ENCODE results near the gene ABCD1. TPM values are rescaled to one million over a fixed set of nuclear protein-coding genes. Genes with fewer than 3 reads are reported as not detected.
A peak's percentile ranks its signal among the peaks of the same experiment; 100 is the strongest.

Gene ABCD1
- total and polyA plus RNA-seq, 7 experiments from 2014 or later: 2.1 to 17.6 (median 7.3) TPM

DNA sequence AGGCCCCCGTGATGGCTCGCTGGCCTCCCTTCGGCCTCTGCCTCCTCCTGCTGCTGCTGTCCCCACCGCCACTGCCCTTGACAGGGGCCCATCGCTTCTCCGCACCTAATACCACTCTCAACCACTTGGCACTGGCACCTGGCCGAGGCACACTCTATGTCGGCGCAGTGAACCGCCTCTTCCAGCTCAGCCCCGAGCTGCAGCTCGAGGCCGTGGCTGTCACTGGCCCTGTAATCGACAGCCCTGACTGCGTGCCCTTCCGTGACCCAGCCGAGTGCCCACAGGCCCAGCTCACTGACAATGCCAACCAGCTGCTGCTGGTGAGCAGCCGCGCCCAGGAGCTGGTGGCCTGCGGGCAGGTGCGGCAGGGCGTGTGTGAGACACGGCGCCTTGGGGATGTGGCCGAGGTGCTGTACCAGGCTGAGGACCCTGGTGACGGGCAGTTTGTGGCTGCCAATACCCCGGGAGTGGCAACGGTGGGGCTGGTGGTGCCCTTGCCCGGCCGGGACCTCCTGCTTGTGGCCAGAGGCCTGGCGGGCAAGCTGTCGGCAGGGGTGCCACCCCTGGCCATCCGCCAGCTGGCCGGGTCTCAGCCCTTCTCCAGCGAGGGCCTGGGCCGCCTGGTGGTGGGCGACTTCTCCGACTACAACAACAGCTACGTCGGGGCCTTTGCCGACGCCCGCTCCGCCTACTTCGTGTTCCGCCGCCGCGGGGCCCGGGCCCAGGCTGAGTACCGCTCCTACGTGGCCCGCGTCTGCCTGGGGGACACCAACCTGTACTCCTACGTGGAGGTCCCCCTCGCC, 42.4 kb downstream of the ABCD1 start:
- Histone ChIP-seq H3K27me3 (ENCODE audit: control insufficient read depth in 2 of 2, insufficient read depth in 2 of 2, low read length in 2 of 2) (no peaks in the 10 kb centered on the region), H3K4me3 (ENCODE audit: low read length) (no peak overlapping the region), H3K36me3 (ENCODE audit: control insufficient read depth in 2 of 3, insufficient read depth in 3 of 3, low read length in 3 of 3) (no peaks in the 10 kb centered on the region), H3K27ac (ENCODE audit: low read depth, low read length) (no peak overlapping the region), H3K9me3 (ENCODE audit: control insufficient read depth in 2 of 3, low read length in 3 of 3) (no peaks in the 10 kb centered on the region), H3K4me1 (ENCODE audit: control insufficient read depth in 2 of 2, insufficient read depth in 2 of 2, low read length in 2 of 2) (no peaks in the 10 kb centered on the region)
- Mint-ChIP-seq H3K9me3 (no peaks in the 10 kb centered on the region), H3K27me3 (peaks cover 0 to 2% (median 0%) of the 10 kb centered on the region in 5 donors), H3K4me3 (no peak overlapping the region), H3K27ac (no peak overlapping the region), H3K36me3 (no peaks in the 10 kb centered on the region), H3K4me1 (peaks cover 0 to 10% (median 5%) of the 10 kb centered on the region in 7 donors)
- ChIA-PET POLR2A (interaction anchor here (0.6 kb wide), 1 partner anchor 40 kb away, joined by 3 read pairs; no protein-coding TSS in a partner anchor), CTCF (interaction anchor here (0.6 to 0.8 kb wide), 2 partner anchors 105 to 200 kb away, joined by 3 to 4 read pairs; no protein-coding TSS in a partner anchor)
- ATAC-seq: no peak
- intact Hi-C loops (cut with micrococcal nuclease): loop anchor here in 1 of 2 donors (10.0 kb wide), 1 partner anchor 288 kb away; no protein-coding TSS in a partner anchor
- no peak for DNase-seq

DNA sequence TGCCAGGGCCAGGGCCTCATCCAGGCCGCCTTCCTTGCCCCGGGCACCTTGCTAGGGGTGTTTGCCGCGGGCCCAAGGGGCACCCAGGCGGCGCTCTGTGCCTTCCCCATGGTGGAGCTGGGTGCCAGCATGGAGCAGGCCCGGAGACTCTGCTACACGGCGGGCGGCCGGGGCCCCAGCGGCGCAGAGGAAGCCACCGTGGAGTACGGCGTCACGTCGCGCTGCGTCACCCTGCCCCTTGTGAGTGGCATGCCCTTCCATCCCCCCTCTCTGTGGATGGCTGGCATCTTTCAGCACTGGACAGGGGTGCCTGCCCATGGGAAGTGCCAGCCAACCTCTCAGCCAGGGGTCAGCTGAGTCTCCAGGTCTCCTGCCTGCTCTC, 43.0 kb downstream of the ABCD1 start:
- H3K27me3 Mint-ChIP-seq: peaks cover 0 to 2% (median 0%) of the 10 kb centered on the region in 5 donors
- H3K27ac Mint-ChIP-seq: no peak overlapping the region
- POLR2A ChIA-PET: interaction anchor here (0.6 kb wide), 1 partner anchor 41 kb away, joined by 3 read pairs; no protein-coding TSS in a partner anchor
- Histone ChIP-seq H3K36me3 (ENCODE audit: control insufficient read depth in 2 of 3, insufficient read depth in 3 of 3, low read length in 3 of 3) (no peaks in the 10 kb centered on the region), H3K4me1 (ENCODE audit: control insufficient read depth in 2 of 2, insufficient read depth in 2 of 2, low read length in 2 of 2) (no peaks in the 10 kb centered on the region), H3K9me3 (ENCODE audit: control insufficient read depth in 2 of 3, low read length in 3 of 3) (no peaks in the 10 kb centered on the region), H3K4me3 (ENCODE audit: low read length) (no peak overlapping the region), H3K27ac (ENCODE audit: low read depth, low read length) (no peak overlapping the region), H3K27me3 (ENCODE audit: control insufficient read depth in 2 of 2, insufficient read depth in 2 of 2, low read length in 2 of 2) (no peaks in the 10 kb centered on the region)
- H3K4me3 Mint-ChIP-seq: no peak overlapping the region
- no peaks in the 10 kb centered on the region for H3K36me3 Mint-ChIP-seq
- ATAC-seq: no peak
- H3K4me1 Mint-ChIP-seq: peaks cover 0 to 10% (median 5%) of the 10 kb centered on the region in 7 donors
- no peaks in the 10 kb centered on the region for H3K9me3 Mint-ChIP-seq
- intact Hi-C loops (cut with micrococcal nuclease): loop anchor here in 1 of 2 donors (10.0 kb wide), 1 partner anchor 287 kb away; no protein-coding TSS in a partner anchor
- no peak for DNase-seq
- CTCF ChIA-PET: interaction anchor here (0.6 to 0.8 kb wide), 2 partner anchors 104 to 199 kb away, joined by 3 to 4 read pairs; no protein-coding TSS in a partner anchor

DNA sequence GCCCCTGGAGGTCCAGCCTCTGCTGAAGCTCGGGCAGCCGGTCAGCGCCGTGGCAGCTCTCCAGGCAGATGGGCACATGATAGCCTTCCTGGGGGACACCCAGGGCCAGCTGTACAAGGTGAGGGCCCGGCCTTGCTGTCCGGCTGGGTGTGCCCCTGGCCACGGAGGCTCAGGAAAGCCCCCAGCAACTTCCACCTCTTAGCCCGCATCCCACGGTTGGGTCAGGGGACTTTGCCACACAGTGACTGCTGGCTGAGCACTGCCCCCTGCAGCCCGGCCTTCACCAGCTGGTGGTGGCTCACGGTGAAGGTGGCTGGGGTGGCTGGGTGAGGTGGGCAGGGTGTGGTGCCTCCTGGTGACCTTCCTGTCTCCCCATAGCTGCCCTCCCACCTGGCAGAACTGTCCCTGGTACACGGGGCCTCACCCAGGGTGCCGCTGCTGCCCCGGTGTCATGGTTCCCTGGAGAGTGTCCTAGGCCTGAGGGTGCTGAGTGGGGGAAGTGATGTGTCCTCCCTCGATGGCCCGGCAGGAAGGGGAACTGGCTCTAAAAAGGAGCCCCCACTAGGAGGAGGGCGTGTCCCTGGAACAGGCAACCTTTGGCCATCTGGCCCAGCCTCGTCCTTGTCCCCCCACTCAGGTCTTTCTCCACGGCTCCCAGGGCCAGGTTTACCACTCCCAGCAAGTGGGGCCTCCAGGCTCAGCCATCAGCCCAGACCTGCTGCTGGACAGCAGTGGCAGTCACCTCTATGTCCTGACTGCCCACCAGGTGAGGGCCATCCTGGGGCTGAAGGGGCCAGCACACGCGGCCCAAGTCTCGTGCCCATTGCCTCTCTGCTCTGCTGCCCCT, 43.9 kb downstream of the ABCD1 start:
- peak overlapping the region in 1 of 10 donors; percentile 40 for H3K4me3 Mint-ChIP-seq
- ChIA-PET CTCF (interaction anchor here (0.8 kb wide), 1 partner anchor 198 kb away, joined by 4 read pairs; no protein-coding TSS in a partner anchor), POLR2A (interaction anchor here (0.7 kb wide), 1 partner anchor 12 kb away, joined by 3 read pairs; no protein-coding TSS in a partner anchor)
- H3K27ac ChIP-seq (ENCODE audit: low read depth, low read length): no peak overlapping the region
- intact Hi-C loops (cut with micrococcal nuclease): loop anchor here in 1 of 2 donors (10.0 kb wide), 1 partner anchor 286 kb away; no protein-coding TSS in a partner anchor
- H3K4me3 ChIP-seq (ENCODE audit: low read length): no peak overlapping the region
- peaks cover 0 to 2% (median 0%) of the 10 kb centered on the region in 5 donors for H3K27me3 Mint-ChIP-seq
- H3K9me3 Mint-ChIP-seq: no peaks in the 10 kb centered on the region
- no peaks in the 10 kb centered on the region for H3K4me1 ChIP-seq (ENCODE audit: control insufficient read depth in 2 of 2, insufficient read depth in 2 of 2, low read length in 2 of 2)
- H3K27me3 ChIP-seq (ENCODE audit: control insufficient read depth in 2 of 2, insufficient read depth in 2 of 2, low read length in 2 of 2): no peaks in the 10 kb centered on the region
- ATAC-seq (no peak), DNase-seq (no peak)
- H3K4me1 Mint-ChIP-seq: peaks cover 0 to 10% (median 5%) of the 10 kb centered on the region in 7 donors
- no peaks in the 10 kb centered on the region for H3K36me3 ChIP-seq (ENCODE audit: control insufficient read depth in 2 of 3, insufficient read depth in 3 of 3, low read length in 3 of 3)
- H3K27ac Mint-ChIP-seq: no peak overlapping the region
- H3K36me3 Mint-ChIP-seq: no peaks in the 10 kb centered on the region
- H3K9me3 ChIP-seq (ENCODE audit: control insufficient read depth in 2 of 3, low read length in 3 of 3): no peaks in the 10 kb centered on the region

DNA sequence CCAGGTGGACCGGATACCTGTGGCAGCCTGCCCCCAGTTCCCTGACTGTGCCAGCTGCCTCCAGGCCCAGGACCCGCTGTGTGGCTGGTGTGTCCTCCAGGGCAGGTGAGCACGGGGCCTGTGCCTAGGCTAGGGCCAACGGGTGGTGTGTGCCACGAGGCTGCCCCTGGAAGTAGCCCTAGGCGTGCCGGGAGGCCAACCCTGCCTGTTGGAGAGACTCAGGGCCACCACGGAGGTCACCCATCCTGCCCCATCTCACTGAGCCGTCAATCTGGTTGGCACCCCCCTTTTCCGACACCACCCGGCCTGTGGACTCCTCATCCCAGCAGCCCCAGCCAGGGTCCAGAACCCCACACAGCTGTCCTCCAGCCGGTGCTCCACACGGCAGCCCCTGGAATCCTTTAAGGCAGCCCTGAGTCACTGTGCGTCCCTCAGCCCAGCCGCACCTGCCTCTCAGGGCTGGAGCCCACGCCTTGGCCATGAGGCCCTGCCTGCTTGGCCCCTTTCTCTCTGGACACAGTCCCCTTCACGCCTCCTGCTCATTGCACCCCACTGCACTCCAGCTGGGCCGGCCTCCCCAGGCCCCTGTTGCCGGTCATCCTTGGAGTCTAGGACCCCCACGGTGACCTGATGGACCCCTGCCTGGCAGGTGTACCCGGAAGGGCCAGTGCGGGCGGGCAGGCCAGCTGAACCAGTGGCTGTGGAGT, 44.7 kb downstream of the ABCD1 start:
- intact Hi-C loops (cut with micrococcal nuclease): loop anchor here in 1 of 2 donors (10.0 kb wide), 1 partner anchor 285 kb away; no protein-coding TSS in a partner anchor
- H3K4me1 Mint-ChIP-seq: peaks cover 0 to 6% (median 1%) of the 10 kb centered on the region in 7 donors
- Histone ChIP-seq H3K4me3 (ENCODE audit: low read length) (no peak overlapping the region), H3K4me1 (ENCODE audit: control insufficient read depth in 2 of 2, insufficient read depth in 2 of 2, low read length in 2 of 2) (no peaks in the 10 kb centered on the region), H3K27ac (ENCODE audit: low read depth, low read length) (no peak overlapping the region), H3K36me3 (ENCODE audit: control insufficient read depth in 2 of 3, insufficient read depth in 3 of 3, low read length in 3 of 3) (no peaks in the 10 kb centered on the region), H3K27me3 (ENCODE audit: control insufficient read depth in 2 of 2, insufficient read depth in 2 of 2, low read length in 2 of 2) (no peaks in the 10 kb centered on the region), H3K9me3 (ENCODE audit: control insufficient read depth in 2 of 3, low read length in 3 of 3) (no peaks in the 10 kb centered on the region)
- H3K27ac Mint-ChIP-seq: no peak overlapping the region
- H3K36me3 Mint-ChIP-seq: no peaks in the 10 kb centered on the region
- DNase-seq (no peak), ATAC-seq (no peak)
- no peaks in the 10 kb centered on the region for H3K9me3 Mint-ChIP-seq
- peaks cover 0 to 2% (median 0%) of the 10 kb centered on the region in 5 donors for H3K27me3 Mint-ChIP-seq
- H3K4me3 Mint-ChIP-seq: no peak overlapping the region
- POLR2A ChIA-PET: no interaction called here
- CTCF ChIA-PET: no interaction called here

DNA sequence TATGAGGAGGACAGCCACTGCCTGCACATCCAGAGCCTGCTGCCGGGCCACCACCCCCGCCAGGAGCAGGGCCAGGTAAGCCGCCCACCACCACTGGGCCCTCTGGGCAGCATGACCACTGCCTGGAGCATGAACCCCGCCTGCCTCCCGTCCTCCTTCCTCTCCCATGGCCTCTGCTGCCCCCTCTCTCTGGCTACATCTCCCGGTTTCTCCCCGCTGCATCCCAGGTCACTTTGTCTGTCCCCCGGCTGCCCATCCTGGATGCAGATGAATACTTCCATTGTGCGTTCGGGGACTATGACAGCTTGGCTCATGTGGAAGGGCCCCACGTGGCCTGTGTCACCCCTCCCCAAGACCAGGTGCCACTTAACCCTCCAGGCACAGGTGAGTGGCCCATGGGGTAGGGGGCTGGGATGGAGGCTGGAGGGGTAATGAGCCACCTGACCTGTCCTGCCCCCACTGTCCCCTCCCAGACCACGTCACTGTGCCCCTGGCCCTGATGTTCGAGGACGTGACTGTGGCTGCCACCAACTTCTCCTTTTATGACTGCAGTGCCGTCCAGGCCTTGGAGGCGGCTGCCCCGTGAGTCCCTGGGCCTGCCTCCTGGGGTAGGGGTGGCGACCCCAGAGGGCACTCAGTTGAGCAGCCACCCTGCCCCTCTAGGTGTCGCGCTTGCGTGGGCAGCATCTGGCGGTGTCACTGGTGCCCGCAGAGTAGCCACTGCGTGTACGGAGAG, 45.4 kb downstream of the ABCD1 start:
- no peak overlapping the region for H3K4me3 Mint-ChIP-seq
- intact Hi-C loops (cut with micrococcal nuclease): loop anchor here in 1 of 2 donors (10.0 kb wide), 1 partner anchor 285 kb away; no protein-coding TSS in a partner anchor

More for the DNA sequence above, 45.4 kb downstream of the ABCD1 start:
- no peaks in the 10 kb centered on the region for H3K36me3 Mint-ChIP-seq
- H3K9me3 Mint-ChIP-seq: no peaks in the 10 kb centered on the region
- ATAC-seq (no peak), DNase-seq (no peak)
- no peak overlapping the region for H3K27ac ChIP-seq (ENCODE audit: low read depth, low read length)
- no peaks in the 10 kb centered on the region for H3K9me3 ChIP-seq (ENCODE audit: control insufficient read depth in 2 of 3, low read length in 3 of 3)
- peaks cover 0 to 6% (median 1%) of the 10 kb centered on the region in 7 donors for H3K4me1 Mint-ChIP-seq
- ChIA-PET POLR2A (no interaction called here), CTCF (no interaction called here)
- H3K4me1 ChIP-seq (ENCODE audit: control insufficient read depth in 2 of 2, insufficient read depth in 2 of 2, low read length in 2 of 2): no peaks in the 10 kb centered on the region
- peaks cover 0 to 2% (median 0%) of the 10 kb centered on the region in 5 donors for H3K27me3 Mint-ChIP-seq
- no peaks in the 10 kb centered on the region for H3K36me3 ChIP-seq (ENCODE audit: control insufficient read depth in 2 of 3, insufficient read depth in 3 of 3, low read length in 3 of 3)
- peak overlapping the region in 1 of 9 donors; percentile 85 for H3K27ac Mint-ChIP-seq
- no peak overlapping the region for H3K4me3 ChIP-seq (ENCODE audit: low read length)
- no peaks in the 10 kb centered on the region for H3K27me3 ChIP-seq (ENCODE audit: control insufficient read depth in 2 of 2, insufficient read depth in 2 of 2, low read length in 2 of 2)

All from naive thymus-derived CD4-positive, alpha-beta T cell (primary cell).